ENCODE results near the gene HBG1. TPM values are rescaled to one million over a fixed set of nuclear protein-coding genes. Genes with fewer than 3 reads are reported as not detected.

HBG1 gene
- total RNA-seq, 1 experiment from 2014 or later, result not detected

GRCh38 chr11:5281596-5281995 is 31.9 kb upstream of the HBG1 start:
- Histone ChIP-seq H3K18ac (ENCODE audit: insufficient read length, low read depth, low read length) (no peak overlapping the region), H2BK120ac (ENCODE audit: low read depth, low read length, poor library complexity, severe bottlenecking) (no peak overlapping the region), H3K4me1 (ENCODE audit: insufficient read depth, low read length) (no peaks in the 10 kb centered on the region), H4K5ac (ENCODE audit: insufficient read length, low read depth, low read length) (no peak overlapping the region), H3K14ac (ENCODE audit: insufficient read depth, low read length) (no peak overlapping the region), H3K4me2 (ENCODE audit: insufficient read depth, insufficient read length, low read length) (no peak overlapping the region), H2BK5ac (ENCODE audit: insufficient read length, low read length) (no peak overlapping the region), H2BK12ac (ENCODE audit: insufficient read length, low read depth, low read length) (no peak overlapping the region), H4K20me1 (ENCODE audit: control insufficient read depth, insufficient read depth, insufficient read length) (no peaks in the 10 kb centered on the region), H3K23me2 (ENCODE audit: insufficient read length, low read depth, low read length, poor library complexity, severe bottlenecking) (no peaks in the 10 kb centered on the region), H3K4ac (ENCODE audit: low read depth, low read length) (no peak overlapping the region), H3K23ac (ENCODE audit: insufficient read length, low read depth, low read length) (no peak overlapping the region), H3T11ph (ENCODE audit: low read length) (no peak overlapping the region), H2BK20ac (ENCODE audit: low read depth, low read length, poor library complexity, severe bottlenecking) (no peak overlapping the region), H2BK15ac (ENCODE audit: low read depth, low read length) (no peak overlapping the region), H4K91ac (ENCODE audit: insufficient read length, low read depth, low read length) (no peak overlapping the region), H3K56ac (ENCODE audit: insufficient read length, low read depth, low read length) (no peak overlapping the region), H4K8ac (replicated peaks; ENCODE audit: insufficient read length, low read depth, low read length) (no peak overlapping the region), H3K27me3 (ENCODE audit: insufficient read depth, low read length) (no peaks in the 10 kb centered on the region), H3K9ac (ENCODE audit: extremely low read depth, insufficient read length, low read length) (no peak overlapping the region), H2AK5ac (ENCODE audit: insufficient read length, low read length) (no peak overlapping the region), H3K79me1 (ENCODE audit: insufficient read depth, low read depth, low read length, poor library complexity, severe bottlenecking) (no peaks in the 10 kb centered on the region), H3K79me2 (ENCODE audit: insufficient read depth, low read length) (no peaks in the 10 kb centered on the region), H2AFZ (ENCODE audit: low read length) (no peak overlapping the region), H3K9me3 (ENCODE audit: control insufficient read depth, low read depth, low read length) (no peaks in the 10 kb centered on the region), H3K27ac (ENCODE audit: insufficient read length, low read depth, low read length) (no peak overlapping the region)
- H3K27ac Mint-ChIP-seq, result no peak overlapping the region; a peak in 1 of 7 replicates
- no peaks in the 10 kb centered on the region; the same call in 1 of the 2 replicates for H3K27me3 Mint-ChIP-seq (ENCODE audit: low read depth)
- TF ChIP-seq, protein P1, sequence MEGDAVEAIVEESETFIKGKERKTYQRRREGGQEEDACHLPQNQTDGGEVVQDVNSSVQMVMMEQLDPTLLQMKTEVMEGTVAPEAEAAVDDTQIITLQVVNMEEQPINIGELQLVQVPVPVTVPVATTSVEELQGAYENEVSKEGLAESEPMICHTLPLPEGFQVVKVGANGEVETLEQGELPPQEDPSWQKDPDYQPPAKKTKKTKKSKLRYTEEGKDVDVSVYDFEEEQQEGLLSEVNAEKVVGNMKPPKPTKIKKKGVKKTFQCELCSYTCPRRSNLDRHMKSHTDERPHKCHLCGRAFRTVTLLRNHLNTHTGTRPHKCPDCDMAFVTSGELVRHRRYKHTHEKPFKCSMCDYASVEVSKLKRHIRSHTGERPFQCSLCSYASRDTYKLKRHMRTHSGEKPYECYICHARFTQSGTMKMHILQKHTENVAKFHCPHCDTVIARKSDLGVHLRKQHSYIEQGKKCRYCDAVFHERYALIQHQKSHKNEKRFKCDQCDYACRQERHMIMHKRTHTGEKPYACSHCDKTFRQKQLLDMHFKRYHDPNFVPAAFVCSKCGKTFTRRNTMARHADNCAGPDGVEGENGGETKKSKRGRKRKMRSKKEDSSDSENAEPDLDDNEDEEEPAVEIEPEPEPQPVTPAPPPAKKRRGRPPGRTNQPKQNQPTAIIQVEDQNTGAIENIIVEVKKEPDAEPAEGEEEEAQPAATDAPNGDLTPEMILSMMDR (conservative IDR thresholded peaks at IDR 0.05), result no peak
- no peaks in the 10 kb centered on the region; a peak in 1 of 7 replicates for H3K36me3 Mint-ChIP-seq (ENCODE audit: insufficient read depth in 1 of 3, low read depth in 3 of 3)
- no peaks in the 10 kb centered on the region for H3K9me3 Mint-ChIP-seq
- peaks cover 4 to 7% of the 10 kb centered on the region in 2 experiments for H3K4me1 Mint-ChIP-seq
- no peak overlapping the region for H3K4me3 Mint-ChIP-seq
- DNase-seq, result no peak
